Left lung (tissue), 10 donors: ENCODE measurements around the gene TIMM23. TPM values are rescaled to one million over a fixed set of nuclear protein-coding genes. Genes with fewer than 3 reads are reported as not detected.

Experiments used
- ATAC-seq: fragments of 200-7000 bp; cut with Tn5 transposase; one replicate; pipeline ENCODE4 v1.9.1; 2020; ENCODE audit warnings: moderate library complexity
- DNase-seq, 4 donors: peaks; one replicate each; pipeline ENCODE4 v3.0.0-alpha.2; 2013 to 2020
- H3K27ac ChIP-seq, 2 donors: fragments of 200-600 bp; sonication (generic) in 1 of 2; one replicate each; pipeline versions ENCODE4 v1.5.0 to v1.8.0; 2020 to 2021
- H3K27me3 ChIP-seq, 2 donors: fragments of 200-600 bp; sonication (generic) in 1 of 2; one replicate each; pipeline versions ENCODE4 v1.5.0 to v1.8.0; 2020 to 2021
- H3K36me3 ChIP-seq, 2 donors: fragments of 200-600 bp; sonication (generic) in 1 of 2; one replicate each; pipeline versions ENCODE4 v1.5.0 to v1.8.0; 2020 to 2021
- H3K4me1 ChIP-seq, 2 donors: fragments of 200-600 bp; one replicate each; pipeline ENCODE4 v1.8.0; 2021
- H3K4me3 ChIP-seq, 2 donors: fragments of 200-600 bp; sonication (generic) in 1 of 2; one replicate each; pipeline versions ENCODE4 v1.5.0 to v1.8.0; 2020 to 2021; ENCODE audit warnings: mild to moderate bottlenecking in 1 of 2
- H3K9me3 ChIP-seq, 2 donors: fragments of 200-600 bp; sonication (generic) in 1 of 2; one replicate each; pipeline versions ENCODE4 v1.5.0 to v1.8.0; 2020 to 2021
- intact Hi-C, 2 donors: fragments of 100-400 bp; cut with DNase I; formaldehyde crosslinking; loops; one replicate each; pipeline versions ENCODE4 v1.11.2 to v1.14.2; 2022
- polyA plus RNA-seq, 6 donors: library from polyadenylated mRNA; unstranded; fragments of 120-200 nt; gene quantifications; one replicate each; pipeline ENCODE4 v1.2.1, GENCODE V29; 2013; ENCODE audit not compliant: insufficient read length in 6 of 6
- total RNA-seq, 2 donors: library from RNA; stranded (reverse); fragmentation: NEBNext Ultra II Directional; extraction: Animal tissue kit (Norgen Biotek cat#: 25700); gene quantifications; one replicate each; pipeline ENCODE4 v1.2.1, GENCODE V29; 2021
- TF ChIP-seq, protein P1 (sequence below), 2 donors: fragments of 200-600 bp; sonication (generic) in 1 of 2; IDR thresholded peaks; one replicate each; pipeline versions ENCODE4 v1.5.0 to v1.8.0; 2021; ENCODE audit warnings: antibody characterized with exemption in 2 of 2
- donor health status: DM: no; HTN: yes; CAD: no.
- donor health status: DM: no; HTN: no; CAD: no.

The TIMM23 gene
- total and polyA plus RNA-seq, 8 donors = 42.8 to 50.1 (median 45.0) TPM

DNA sequence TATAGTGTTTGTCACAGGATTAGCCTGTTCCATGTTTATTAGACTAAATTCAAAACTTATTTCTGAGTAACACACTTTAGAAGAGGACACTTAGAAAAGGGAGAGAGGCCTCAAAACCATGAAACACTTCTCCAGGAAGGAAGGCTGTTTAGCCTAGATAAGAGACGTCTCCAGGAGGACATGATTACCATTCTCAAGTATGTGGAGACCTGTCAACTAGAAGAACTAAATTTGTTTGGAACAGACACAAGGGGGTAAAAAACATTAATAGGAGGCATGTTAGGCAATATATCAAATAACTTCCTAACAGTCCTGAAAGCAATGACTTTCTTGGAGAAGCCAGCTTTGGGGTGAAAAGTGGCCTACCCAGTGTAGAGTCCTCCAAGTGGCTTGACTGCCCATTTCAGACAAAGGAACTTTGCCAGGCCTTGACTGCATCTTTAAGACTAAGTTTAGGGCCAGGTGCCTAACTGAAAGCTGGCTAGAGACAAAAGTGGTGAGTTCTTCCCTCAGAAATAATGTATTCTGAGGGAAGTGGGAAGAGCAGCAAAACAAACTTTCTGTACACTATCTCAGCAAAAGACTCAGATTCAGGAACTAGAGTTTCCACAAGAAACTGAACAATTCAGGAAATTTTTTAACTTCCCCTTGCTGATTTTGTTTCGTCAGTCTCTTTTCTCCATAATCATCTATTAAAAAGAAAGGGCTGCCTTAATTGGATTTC lies 46.3 kb downstream of the TIMM23 start:
- peaks cover 23 to 82% of the 10 kb centered on the region in 2 donors for H3K4me1 ChIP-seq
- ATAC-seq = no peak
- peak overlapping the region; percentile 49 to 97 for H3K27ac ChIP-seq
- no peak for DNase-seq
- peaks cover 0 to 29% of the 10 kb centered on the region in 2 donors for H3K36me3 ChIP-seq
- no peaks in the 10 kb centered on the region for H3K27me3 ChIP-seq
- TF ChIP-seq, protein P1, sequence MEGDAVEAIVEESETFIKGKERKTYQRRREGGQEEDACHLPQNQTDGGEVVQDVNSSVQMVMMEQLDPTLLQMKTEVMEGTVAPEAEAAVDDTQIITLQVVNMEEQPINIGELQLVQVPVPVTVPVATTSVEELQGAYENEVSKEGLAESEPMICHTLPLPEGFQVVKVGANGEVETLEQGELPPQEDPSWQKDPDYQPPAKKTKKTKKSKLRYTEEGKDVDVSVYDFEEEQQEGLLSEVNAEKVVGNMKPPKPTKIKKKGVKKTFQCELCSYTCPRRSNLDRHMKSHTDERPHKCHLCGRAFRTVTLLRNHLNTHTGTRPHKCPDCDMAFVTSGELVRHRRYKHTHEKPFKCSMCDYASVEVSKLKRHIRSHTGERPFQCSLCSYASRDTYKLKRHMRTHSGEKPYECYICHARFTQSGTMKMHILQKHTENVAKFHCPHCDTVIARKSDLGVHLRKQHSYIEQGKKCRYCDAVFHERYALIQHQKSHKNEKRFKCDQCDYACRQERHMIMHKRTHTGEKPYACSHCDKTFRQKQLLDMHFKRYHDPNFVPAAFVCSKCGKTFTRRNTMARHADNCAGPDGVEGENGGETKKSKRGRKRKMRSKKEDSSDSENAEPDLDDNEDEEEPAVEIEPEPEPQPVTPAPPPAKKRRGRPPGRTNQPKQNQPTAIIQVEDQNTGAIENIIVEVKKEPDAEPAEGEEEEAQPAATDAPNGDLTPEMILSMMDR (IDR thresholded peaks at IDR 0.05) = no peak
- no peaks in the 10 kb centered on the region for H3K9me3 ChIP-seq
- H3K4me3 ChIP-seq = peak overlapping the region in 1 of 2 donors; percentile 64
- intact Hi-C loops = no loop called here

- H3K27ac ChIP-seq = peak overlapping the region; percentile 49 to 97
- ATAC-seq (peak; percentile 7), DNase-seq (peak in 1 of 4 donors; percentile 33)
- H3K4me3 ChIP-seq = peak overlapping the region in 1 of 2 donors; percentile 64
- peaks cover 23 to 87% of the 10 kb centered on the region in 2 donors for H3K4me1 ChIP-seq
- intact Hi-C loops = no loop called here
- no peaks in the 10 kb centered on the region for H3K9me3 ChIP-seq
- TF ChIP-seq, protein P1 (IDR thresholded peaks at IDR 0.05) = no peak
- no peaks in the 10 kb centered on the region for H3K27me3 ChIP-seq
- peaks cover 0 to 24% of the 10 kb centered on the region in 2 donors for H3K36me3 ChIP-seq
Observed at GRCh38 chr10:46019177-46019528, 46.9 kb downstream of the TIMM23 start.

DNA sequence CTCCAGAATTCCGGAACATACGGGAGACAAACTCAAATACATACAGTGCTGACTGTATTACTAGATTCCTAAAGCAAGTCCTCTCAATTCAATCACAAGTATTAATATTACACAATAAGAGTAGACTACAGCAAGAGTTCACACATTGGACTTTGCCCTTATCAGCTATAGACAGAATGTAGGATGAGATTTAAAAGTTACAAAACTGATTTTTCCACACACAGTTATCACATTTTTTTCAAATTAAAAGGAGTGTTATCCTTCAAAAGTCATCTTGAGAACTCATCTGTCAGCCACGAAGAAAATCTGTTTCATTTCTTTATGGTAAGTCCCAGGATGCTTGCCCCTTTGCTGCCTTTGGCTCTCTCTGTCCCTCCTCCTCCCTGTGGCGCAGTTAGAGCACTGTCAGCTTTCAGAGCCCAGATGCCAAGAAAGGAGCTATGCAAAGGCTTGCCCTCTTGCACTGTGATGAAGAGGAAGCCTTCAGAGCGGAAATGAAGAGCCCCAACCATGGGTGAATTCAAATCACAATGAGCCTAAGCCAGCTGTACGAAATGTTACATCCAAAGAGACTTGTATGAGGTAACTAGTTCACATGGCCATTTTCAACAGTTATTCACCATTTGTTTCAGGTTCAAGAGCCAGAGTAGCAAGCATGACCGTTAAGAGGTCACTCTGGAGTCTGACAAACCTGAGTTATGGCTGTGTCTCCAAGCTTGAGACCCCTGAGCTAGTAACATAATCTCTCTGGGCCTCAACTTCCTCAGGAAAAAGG lies 47.5 kb downstream of the TIMM23 start:
- DNase-seq (peak in 1 of 4 donors; percentile 43), ATAC-seq (peak; percentile 4)
- intact Hi-C loops = no loop called here
- H3K27me3 ChIP-seq = no peaks in the 10 kb centered on the region
- peak overlapping the region; percentile 49 to 97 for H3K27ac ChIP-seq
- H3K9me3 ChIP-seq = no peaks in the 10 kb centered on the region
- H3K4me3 ChIP-seq = peak overlapping the region in 1 of 2 donors; percentile 64
- TF ChIP-seq, protein P1 (IDR thresholded peaks at IDR 0.05) = no peak
- peaks cover 23 to 91% of the 10 kb centered on the region in 2 donors for H3K4me1 ChIP-seq
- H3K36me3 ChIP-seq = peaks cover 0 to 18% of the 10 kb centered on the region in 2 donors

GRCh38 chr10:46020344-46020657 lies 48.0 kb downstream of the TIMM23 start:
- ATAC-seq = no peak
- Histone ChIP-seq H3K27me3 (no peaks in the 10 kb centered on the region), H3K27ac (peak overlapping the region; percentile 49 to 97), H3K36me3 (peaks cover 0 to 12% of the 10 kb centered on the region in 2 donors), H3K9me3 (no peaks in the 10 kb centered on the region), H3K4me3 (peak overlapping the region in 1 of 2 donors; percentile 64), H3K4me1 (peaks cover 26 to 92% of the 10 kb centered on the region in 2 donors)
- intact Hi-C loops = no loop called here
- no peak for DNase-seq
- TF ChIP-seq, protein P1 (IDR thresholded peaks at IDR 0.05) = no peak
